Testis (tissue), 2 donors: Measurements from ENCODE around the gene ANKRD28.

Experiments used
- CTCF ChIP-seq, 3 experiments: fragments of 450-650 bp in 2 of 3; fragments of 200-600 bp in 1 of 3; sonication (generic) in 1 of 3; IDR thresholded peaks; one replicate each; pipeline ENCODE4 v1.5.1; 2016 to 2019; ENCODE audit warnings: antibody characterized with exemption in 3 of 3, mild to moderate bottlenecking in 2 of 3, moderate library complexity in 1 of 3
- POLR2A ChIP-seq: fragments of 450-650 bp; IDR thresholded peaks from one replicate; pipeline ENCODE4 v1.6.1; 2017; ENCODE audit warnings: antibody characterized with exemption, mild to moderate bottlenecking, moderate library complexity

- TF ChIP-seq CTCF (IDR thresholded peaks at IDR 0.05) (no peak), POLR2A (no peak)
These were observed 115.1 kb downstream of the ANKRD28 start for GRCh38 chr3:15682561-15683185.
